HG03025 (cell line): ENCODE results near the gene BRAF.
"Not testable (repeated sequence)": the region's sequence is repeated elsewhere in the genome, so short reads cannot be mapped to it uniquely, and the experiment has no call there.

Source experiments
- ATAC-seq: cut with Tn5 transposase; IDR thresholded peaks from one replicate; pipeline ENCODE4 v1.9.1; 2021; ENCODE audit warnings: mild to moderate bottlenecking, moderate library complexity; ENCODE audit not compliant: unreplicated experiment, low FRiP score

The BRAF gene

DNA sequence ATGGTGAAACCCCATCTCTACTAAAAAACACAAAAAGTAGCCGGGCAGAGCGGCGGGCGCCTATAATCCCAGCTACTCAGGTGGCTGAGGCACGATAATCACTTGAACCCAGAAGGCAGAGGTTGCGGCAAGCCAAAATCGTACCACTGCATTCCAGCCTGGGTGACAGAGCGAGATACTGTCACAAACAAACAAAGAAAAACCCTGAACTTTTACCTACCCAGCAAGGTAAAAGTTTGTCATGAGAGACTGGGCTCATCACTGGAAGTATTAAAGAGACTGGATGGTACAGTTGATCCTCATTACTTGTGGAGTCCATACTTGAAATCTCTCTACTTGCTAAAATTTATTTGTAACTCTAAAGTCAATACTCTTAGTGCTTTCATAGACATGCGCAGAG is 114.3 kb downstream of the BRAF start:
- ATAC-seq: no peak

DNA sequence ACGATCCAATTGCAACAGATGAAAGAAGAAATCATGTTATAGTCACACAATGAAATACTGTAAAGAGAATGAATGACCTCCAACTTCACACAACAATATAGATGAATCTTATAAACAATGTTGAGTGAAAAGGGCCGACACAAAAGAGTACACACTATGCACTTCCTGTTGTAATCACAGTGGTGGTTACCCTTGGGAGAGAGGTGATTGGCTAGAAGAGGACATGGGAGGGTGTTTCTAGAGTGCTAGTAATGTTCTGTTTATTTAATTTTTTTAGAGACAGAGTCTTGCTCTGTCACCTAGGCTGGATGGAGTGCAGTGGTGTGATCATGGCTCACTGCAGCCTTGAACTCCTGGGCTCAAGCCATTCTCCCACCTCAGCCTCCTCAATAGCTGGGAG is 145.8 kb downstream of the BRAF start:
- no peak for ATAC-seq

DNA sequence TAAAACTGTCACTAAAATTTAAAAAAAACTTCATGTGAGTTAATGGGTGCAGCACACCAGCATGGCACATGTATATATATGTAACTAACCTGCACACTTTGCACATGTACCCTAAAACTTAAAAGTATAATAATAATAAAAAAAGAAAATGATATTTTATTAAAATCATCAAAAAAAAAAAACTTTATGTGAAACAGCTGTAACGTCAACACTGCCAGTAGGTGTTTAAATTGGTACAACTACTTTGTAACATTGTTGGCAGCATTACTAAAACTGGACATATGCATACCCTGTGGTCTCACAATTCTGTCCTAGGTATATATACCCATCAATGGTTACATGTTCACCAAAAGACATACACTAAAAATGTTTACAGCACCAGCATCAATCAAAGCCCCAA is 146.2 kb downstream of the BRAF start:
- ATAC-seq: no peak

DNA sequence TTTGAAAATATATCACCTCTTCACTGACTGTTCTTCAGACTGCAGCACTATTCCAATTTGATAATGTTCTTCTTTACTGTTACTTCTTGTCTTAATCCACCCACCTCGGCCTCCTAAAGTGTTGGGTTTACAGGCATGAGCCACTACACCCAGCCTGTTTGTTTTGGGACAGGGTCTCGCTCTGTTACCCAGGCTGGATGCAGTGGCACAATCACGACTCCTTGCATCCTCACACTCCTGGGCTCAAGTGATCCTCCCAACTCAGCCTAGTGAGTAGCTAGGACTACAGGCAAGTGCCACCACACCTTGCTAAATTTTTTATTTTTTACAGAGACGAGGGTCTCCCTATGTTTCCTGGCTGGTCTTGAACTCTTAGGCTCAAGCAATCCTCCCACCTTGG is 150.4 kb downstream of the BRAF start:
- no peak for ATAC-seq

DNA sequence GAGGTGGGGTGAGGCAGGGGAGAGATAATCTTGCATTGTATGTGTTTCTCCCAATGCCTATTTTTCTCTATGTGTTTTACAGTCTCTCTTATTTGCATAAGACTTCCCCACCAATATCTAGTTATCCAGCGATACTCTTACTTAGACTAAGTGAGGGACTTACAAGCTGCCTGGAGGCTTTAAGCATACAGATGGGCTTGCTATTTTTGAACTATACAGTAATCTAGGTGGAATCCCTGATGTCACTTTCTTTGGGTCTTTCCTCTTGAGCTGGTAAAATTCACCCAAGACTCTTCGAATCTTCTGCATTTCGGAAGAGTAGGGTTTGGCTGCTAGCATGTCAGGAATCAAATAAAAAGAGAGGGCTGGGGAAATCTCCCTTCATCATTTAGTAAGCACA is 151.6 kb downstream of the BRAF start:
- ATAC-seq: no peak

DNA sequence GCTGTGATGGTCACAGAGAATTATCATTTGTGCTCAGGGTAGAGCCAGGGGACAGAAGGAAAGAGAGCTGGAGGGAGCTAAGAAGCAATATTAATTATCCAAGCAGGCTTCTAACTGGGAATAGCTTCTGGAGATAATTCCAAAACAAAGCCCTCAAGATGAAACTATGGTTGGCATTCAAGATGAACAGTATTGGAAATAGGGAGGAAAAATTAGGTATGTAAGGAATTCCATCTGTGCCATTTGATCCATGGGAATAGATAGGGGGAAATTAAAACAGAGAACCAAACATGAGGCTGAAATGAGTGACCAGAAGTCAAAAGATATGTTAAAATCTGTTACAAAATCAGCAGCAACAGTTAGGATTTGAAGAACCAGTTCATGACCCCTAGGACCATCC is 152.9 kb downstream of the BRAF start:
- no peak for ATAC-seq

DNA sequence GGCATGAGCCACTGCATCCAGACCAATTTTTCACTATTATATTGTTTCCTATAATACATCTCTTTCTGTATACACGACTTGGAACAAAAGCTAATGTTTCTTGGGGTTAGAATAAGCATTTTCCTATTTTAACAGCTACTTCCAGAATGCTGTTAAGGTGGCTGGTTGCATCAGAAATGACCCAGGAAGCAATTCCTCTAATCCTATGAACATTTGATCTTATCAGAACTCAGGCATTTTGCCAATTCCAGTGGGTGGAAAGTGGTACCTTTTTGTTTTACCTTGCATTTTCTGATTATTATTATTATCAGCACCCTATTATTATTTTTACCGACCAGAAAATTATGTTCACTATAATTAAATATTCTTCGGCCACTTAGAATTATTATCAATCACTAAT is 154.9 kb downstream of the BRAF start:
- no peak for ATAC-seq

DNA sequence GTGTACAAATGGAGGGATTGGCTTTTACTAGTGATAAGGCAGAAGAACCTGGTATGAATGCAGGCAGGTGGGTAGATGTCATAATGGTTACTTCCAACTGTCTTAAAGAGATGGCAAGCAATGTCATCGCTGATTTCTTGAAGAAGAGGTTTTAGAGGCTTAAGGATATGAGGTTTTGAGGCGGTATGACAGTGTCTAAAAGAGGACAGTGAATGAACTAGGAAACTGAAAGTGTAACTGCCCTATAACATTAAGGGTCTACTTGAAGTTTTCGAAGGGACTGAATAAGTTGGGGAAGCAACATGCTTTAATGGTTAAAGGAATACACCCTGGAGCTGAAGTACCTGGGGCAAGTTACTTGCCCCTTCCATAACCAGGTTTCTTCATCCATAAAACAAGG is 157.3 kb downstream of the BRAF start:
- ATAC-seq: no peak

DNA sequence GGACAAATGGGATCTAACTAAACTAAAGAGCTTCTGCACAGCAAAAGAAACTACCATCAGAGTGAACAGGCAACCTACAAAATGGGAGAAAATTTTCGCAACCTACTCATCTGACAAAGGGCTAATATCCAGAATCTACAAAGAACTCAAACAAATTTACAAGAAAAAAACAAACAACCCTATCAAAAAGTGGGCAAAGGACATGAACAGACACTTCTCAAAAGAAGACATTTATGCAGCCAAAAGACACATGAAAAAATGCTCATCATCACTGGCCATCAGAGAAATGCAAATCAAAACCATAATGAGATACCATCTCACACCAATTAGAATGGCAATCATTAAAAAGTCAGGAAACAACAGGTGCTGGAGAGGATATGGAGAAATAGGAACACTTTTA is 159.3 kb downstream of the BRAF start:
- ATAC-seq: not testable (repeated sequence)

DNA sequence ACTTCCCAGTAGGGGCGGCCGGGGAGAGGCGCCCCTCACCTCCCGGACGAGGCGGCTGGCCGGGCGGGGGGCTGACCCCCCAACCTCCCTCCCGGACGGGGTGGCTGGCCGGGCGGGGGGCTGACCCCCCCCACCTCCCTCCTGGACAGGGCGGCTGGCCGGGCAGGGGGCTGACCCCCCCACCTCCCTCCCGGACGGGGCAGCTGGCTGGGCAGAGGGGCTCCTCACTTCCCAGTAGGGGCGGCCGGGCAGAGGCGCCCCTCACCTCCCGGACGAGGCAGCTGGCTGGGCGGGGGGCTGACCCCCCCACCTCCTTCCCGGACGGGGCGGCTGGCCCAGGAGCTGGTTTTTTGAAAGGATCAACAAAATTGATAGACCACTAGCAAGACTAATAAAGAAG is 161.6 kb downstream of the BRAF start:
- not testable (repeated sequence) for ATAC-seq

DNA sequence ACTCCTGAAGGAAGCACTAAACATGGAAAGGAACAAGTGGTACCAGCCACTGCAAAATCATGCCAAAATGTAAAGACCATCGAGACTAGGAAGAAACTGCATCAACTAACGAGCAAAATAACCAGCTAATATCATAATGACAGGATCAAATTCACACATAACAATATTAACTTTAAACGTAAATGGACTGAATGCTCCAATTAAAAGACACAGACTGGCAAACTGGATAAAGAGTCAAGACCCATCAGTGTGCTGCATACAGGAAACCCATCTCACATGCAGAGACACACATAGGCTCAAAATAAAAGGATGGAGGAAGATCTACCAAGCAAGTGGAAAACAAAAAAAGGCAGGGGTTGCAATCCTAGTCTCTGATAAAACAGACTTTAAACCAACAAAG is 163.4 kb downstream of the BRAF start:
- not testable (repeated sequence) for ATAC-seq

DNA sequence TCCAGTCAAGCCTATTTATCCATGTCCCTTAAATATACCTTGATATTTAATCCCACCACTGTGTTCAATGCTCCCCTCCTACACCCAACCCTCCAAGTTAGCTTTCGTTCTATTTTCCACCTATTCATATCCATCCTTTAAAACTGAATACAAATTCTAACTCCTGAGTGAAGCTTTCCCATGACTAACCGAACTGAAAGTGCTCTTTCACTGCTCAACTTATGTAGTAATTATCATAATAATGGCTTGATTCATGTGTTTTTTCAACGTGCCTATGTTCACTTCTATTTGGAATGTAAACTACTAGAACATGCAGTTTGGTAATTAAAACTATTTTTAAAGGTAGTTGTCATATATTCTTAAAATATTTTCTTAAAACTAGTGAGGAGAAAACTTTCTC is 170.2 kb downstream of the BRAF start:
- no peak for ATAC-seq

DNA sequence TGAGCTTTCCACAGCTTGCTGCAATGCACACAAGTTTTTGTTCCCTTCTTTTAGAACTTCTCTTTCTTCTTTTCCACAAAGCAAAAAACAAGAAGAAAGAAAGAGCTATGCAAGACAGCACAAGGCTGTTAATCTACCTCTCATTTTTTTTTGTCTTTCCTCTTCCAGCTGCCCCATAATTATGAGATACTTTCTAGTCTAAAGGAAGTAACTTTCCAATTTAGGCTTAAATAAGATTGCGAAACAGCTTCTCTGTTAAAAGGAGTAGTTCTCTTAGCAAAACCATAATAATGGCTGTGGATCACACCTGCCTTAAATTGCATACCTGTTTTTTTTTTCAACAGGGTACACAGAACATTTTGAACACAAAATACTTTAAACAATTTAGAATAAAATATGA is 172.2 kb downstream of the BRAF start:
- no peak for ATAC-seq

DNA sequence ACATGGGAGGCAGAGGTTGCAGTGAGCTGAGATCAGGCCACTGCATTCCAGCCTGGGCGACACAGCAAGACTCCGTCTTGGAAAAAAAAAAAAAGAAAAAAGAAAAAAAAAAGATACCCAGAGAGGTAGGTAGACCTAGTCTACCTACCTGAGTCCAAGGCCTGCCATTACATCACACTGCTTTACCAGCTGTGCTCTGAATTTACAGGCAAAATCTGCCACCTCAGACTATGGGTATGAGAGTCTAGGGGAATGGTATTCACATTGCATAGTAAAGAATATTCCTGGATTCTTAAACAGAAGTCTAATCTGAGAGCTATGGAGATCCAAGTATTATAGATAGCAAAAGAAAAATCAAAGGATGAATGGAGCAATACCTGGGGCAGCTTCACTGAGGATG is 178.0 kb downstream of the BRAF start:
- ATAC-seq: no peak

DNA sequence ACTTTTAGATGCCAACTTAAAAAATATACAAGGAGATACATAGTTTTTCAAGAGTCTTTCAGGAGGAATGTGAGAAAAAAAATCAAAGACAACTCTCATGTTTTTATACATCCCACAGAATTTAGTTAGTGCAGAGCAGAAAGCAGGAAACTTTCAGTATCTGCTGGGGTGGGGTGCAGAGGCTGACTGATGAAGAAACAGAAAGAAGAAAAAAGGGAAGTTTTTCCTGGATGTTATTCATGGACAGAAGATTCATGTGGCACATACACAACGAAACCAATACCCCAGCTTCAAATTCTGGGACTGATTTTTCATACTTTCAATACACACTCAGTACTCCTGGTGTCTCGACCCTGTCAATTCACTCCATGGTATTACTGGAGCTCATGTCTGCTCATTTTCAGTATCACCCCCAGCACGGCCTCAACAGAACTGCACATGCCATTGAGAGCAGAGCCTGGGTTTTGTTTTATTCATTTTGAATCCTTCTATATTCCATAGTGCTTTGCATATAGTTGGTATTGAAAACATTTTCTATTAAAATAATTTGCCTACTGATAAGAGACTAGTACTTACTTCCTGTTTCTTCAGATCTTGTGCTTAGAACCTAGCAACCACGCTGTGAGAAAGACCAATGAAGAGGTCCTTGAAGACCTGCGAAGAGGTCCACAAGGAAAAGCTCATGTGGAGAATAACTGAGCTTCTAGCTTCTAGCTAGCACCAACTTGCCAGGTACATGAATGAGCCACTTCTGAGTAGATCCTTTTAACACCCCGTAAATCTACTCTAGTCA is 179.3 kb downstream of the BRAF start:
- no peak for ATAC-seq

DNA sequence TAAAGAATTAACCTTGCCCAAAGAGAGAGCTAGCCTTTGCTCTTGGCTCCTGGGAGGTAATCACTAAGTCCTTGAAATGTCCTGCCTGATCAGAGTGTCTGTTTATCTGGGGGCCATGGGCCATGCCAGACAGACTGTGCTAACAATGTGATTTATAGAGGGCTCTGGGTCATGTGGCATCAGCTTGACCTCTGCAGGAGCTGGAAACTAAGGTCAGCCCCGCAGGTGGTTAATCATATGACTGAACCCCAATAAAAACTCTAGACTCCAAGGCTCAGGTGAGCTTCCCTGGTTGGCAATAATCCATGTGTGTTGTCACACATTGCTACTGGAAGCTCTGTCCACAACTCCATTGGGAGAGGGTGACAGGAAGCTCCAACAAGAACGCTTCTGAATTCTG is 180.7 kb downstream of the BRAF start:
- no peak for ATAC-seq

DNA sequence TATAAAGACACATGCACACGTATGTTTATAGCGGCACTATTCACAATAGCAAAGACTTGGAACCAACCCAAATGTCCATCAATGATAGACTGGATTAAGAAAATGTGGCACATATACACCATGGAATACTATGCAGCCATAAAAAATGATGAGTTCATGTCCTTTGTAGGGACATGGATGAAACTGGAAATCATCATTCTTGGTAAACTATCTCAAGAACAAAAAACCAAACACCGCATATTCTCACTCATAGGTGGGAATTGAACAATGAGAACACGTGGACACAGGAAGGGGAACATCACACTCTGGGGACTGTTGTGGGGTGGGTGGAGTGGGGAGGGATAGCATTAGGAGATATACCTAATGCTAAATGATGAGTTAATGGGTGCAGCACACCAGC is 181.5 kb downstream of the BRAF start:
- ATAC-seq: not testable (repeated sequence)

DNA sequence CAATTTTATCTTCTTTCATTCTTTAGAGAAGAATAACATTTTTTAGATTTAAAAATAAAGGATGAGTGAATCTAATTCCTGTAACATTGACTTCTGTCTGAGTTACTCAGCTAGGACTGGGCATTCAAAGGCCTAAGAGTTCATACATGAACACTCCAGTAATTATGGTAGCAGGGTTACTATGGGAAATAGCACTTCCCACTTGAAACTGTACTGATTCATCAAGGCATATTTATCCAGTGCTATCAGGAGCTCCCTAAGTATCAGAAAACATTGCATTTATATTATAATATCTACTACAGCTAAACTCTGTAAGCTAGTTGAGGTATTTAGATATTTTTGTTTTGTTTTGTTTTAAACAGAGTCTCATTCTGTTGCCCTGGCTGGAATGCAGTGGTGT is 186.4 kb downstream of the BRAF start:
- no peak for ATAC-seq

DNA sequence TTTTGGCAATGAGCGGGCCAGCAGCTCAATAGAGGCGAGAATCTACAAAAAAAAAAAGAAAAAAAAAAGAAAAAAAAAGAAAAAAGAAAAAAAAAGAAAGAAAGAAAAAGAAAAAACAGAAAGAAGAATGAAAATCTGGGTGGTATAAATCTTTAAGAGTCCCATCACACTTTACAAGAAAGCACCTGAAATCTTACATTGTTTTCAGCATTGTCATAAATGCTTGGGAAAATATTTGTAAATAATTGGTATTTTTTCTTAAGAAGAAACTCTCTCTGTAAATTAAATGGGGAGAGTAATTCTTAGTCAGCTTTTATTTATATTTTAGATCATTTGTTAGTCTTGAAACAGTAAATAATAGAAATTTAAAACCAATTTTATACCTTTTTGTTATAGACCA is 190.0 kb downstream of the BRAF start:
- no peak for ATAC-seq

DNA sequence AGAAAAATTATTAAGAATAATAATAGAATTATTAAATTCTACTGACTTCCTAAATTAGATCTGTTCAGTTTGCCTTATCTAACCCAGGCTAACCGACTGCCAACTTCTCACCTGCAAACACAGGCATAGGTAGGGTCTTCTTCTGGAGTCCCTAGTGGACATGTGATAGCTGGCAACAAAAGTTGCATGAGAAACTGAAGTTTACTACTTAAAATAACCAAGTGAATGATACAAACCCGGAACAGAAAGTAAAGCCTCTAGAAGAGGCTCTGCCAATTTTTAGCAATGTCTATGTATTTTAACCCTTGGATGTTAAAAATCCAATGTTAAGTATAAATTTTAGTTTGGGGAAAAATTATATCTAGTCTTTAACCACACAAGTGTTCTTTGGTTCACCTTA is 190.6 kb downstream of the BRAF start:
- no peak for ATAC-seq

DNA sequence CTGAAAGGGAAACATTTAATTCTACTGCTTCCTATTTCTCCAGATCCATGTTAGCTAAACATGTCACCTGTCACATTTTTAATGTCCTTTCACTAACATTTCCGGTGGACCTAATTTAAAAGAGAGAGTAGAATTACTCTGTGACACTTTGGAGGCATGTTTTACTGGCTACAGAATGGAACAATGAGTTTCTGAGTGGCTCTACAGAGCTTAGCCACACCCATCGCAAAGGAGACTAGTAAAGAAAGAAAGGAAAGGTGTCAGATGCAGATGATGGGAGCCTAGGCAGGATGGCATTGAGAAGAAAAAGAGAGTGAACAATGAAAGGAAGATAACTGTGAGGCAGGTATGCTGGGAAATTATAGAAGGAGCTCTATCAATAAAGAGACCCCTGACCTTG is 192.3 kb downstream of the BRAF start:
- no peak for ATAC-seq

DNA sequence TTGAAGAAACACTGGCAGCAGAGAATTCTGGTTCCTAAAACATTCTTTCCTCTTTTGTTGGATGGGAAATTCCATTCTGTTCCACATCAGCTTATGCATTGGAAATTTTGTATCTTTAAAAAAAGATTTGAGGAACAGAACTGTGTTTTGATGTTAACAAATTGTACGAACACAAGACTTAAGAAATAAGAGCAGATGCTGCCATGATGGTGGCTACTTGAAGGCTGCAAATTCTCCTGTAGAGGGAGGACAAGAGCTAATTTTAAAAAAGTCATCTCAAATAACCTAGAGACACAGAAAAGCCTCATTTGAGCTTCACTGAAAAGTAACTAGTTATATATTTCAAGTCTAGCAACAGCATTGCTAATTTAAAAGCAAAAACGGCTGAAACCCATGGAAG is 198.4 kb downstream of the BRAF start:
- ATAC-seq: no peak

DNA sequence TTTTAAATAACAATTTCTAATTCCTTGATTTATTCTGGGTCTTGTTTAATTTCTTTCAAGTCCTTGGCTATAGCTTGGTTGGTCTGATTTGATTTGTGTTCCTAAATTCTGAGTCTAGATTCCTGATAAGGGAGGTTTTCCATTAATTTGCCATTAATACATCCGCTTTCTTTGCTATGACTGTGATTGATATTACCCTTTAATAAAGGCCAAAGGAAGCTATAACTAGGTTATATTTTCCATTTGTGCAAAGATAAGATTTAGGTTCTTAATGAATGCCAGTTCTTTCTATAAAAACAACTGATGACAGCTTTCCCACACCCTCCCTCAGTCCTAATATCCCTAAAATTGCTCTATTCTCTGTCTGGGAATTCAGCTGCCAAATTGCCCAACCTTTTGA is 200.0 kb downstream of the BRAF start:
- no peak for ATAC-seq
